Naive thymus-derived CD4-positive, alpha-beta T cell (primary cell): Measurements from ENCODE around the gene DCAF11. TPM values are rescaled to one million over a fixed set of nuclear protein-coding genes. Genes with fewer than 3 reads are reported as not detected.

Source experiments
- ATAC-seq: fragments of 150-1000 bp; cut with Tn5 transposase; 2 replicates; pipeline ENCODE4 v1.10.0; 2021; ENCODE audit warnings: mild to moderate bottlenecking, moderate library complexity
- CTCF ChIA-PET: fragments of 350-600 bp; sonication (Branson Sonifier 250); formaldehyde crosslinking; loops from one replicate; lab custom pipeline; 2021; ENCODE audit warnings: antibody characterized with exemption; lab: Charles Lee
- POLR2A ChIA-PET: fragments of 350-600 bp; sonication (Branson Sonifier 250); formaldehyde crosslinking; loops from one replicate; lab custom pipeline; 2021; ENCODE audit warnings: antibody characterized with exemption, inconsistent platforms; lab: Charles Lee
- DNase-seq, 9 donors: peaks; one replicate each; pipeline versions ENCODE4 v3.0.0 to v3.0.0-alpha.2; 2020 to 2022; ENCODE audit warnings: mixed read lengths in 1 of 9
- H3K27ac ChIP-seq: one replicate; pipeline ENCODE4 v1.7.0; 2013; ENCODE audit warnings: mild to moderate bottlenecking, low read depth, low read length, moderate library complexity
- H3K27me3 ChIP-seq, 2 donors: one replicate each; pipeline ENCODE4 v1.7.0; 2013; ENCODE audit warnings: low read length in 2 of 2, mild to moderate bottlenecking in 2 of 2, moderate library complexity in 2 of 2; ENCODE audit not compliant: control insufficient read depth in 2 of 2, insufficient read depth in 2 of 2
- H3K36me3 ChIP-seq, 3 experiments: 1 replicate in 2 of 3; 2 replicates in 1 of 3; pipeline ENCODE4 v1.7.0; 2013; ENCODE audit warnings: low read length in 3 of 3, mild to moderate bottlenecking in 3 of 3, moderate library complexity in 1 of 3; ENCODE audit not compliant: insufficient read depth in 3 of 3, control insufficient read depth in 2 of 3
- H3K4me1 ChIP-seq, 2 donors: one replicate each; pipeline ENCODE4 v1.7.0; 2013; ENCODE audit warnings: low read length in 2 of 2, mild to moderate bottlenecking in 2 of 2, moderate library complexity in 1 of 2; ENCODE audit not compliant: control insufficient read depth in 2 of 2, insufficient read depth in 2 of 2
- H3K4me3 ChIP-seq: 2 replicates; pipeline ENCODE4 v1.7.0; 2013; ENCODE audit warnings: mild to moderate bottlenecking, low read length
- H3K9me3 ChIP-seq, 3 experiments: 1 replicate in 2 of 3; 2 replicates in 1 of 3; pipeline ENCODE4 v1.7.0; 2013; ENCODE audit warnings: low read length in 3 of 3; ENCODE audit not compliant: control insufficient read depth in 2 of 3
- H3K27ac Mint-ChIP-seq, 9 donors: one replicate each; pipeline ENCODE4 v1.8.0; 2020 to 2022; ENCODE audit warnings: mixed read lengths in 9 of 9, mild to moderate bottlenecking in 8 of 9, moderate library complexity in 5 of 9, inconsistent platforms in 2 of 9
- H3K27me3 Mint-ChIP-seq, 5 donors: one replicate each; pipeline ENCODE4 v1.8.0; 2021 to 2022; ENCODE audit warnings: mixed read lengths in 5 of 5, mild to moderate bottlenecking in 1 of 5
- H3K36me3 Mint-ChIP-seq, 5 donors: one replicate each; pipeline ENCODE4 v1.8.0; 2020 to 2022; ENCODE audit warnings: mixed read lengths in 5 of 5, mild to moderate bottlenecking in 3 of 5, inconsistent platforms in 1 of 5
- H3K4me1 Mint-ChIP-seq, 7 donors: one replicate each; pipeline ENCODE4 v1.8.0; 2020 to 2022; ENCODE audit warnings: mixed read lengths in 7 of 7, mild to moderate bottlenecking in 3 of 7, inconsistent platforms in 1 of 7
- H3K4me3 Mint-ChIP-seq, 10 donors: one replicate each; pipeline ENCODE4 v1.8.0; 2020 to 2022; ENCODE audit warnings: mild to moderate bottlenecking in 10 of 10, mixed read lengths in 10 of 10, moderate library complexity in 6 of 10, inconsistent platforms in 2 of 10
- H3K9me3 Mint-ChIP-seq, 11 donors: one replicate each; pipeline ENCODE4 v1.8.0; 2020 to 2022; ENCODE audit warnings: mixed read lengths in 11 of 11, mild to moderate bottlenecking in 4 of 11, inconsistent platforms in 1 of 11, moderate library complexity in 1 of 11
- intact Hi-C, 2 donors: fragments of 100-400 bp; cut with micrococcal nuclease; formaldehyde crosslinking; loops; one replicate each; pipeline ENCODE4 v1.15.1; 2023
- polyA plus RNA-seq, 2 donors: library from polyadenylated mRNA; unstranded; fragments of 300-500 nt; fragmentation: Illumina TruSeq; gene quantifications; one replicate each; pipeline ENCODE4 v1.2.3, GENCODE V29; 2021
- total RNA-seq, 6 experiments: library from RNA in 5 of 6; stranded (reverse) in 5 of 6; gene quantifications; 1 replicate in 5 of 6; 2 replicates in 1 of 6; pipeline ENCODE4 v1.2.3 and lab custom pipeline; 2021 to 2026

DCAF11 gene
- total and polyA plus RNA-seq, 7 experiments from 2014 or later = 69.1 to 97.0 (median 83.3) TPM

GRCh38 chr14:24093901-24094840 lies 20.4 kb upstream of the DCAF11 start, which contains the start of gene PCK2:
TSS of gene PCK2 (plus strand) at chr14:24094311. CDS start at chr14:24094406, 95 bp downstream.
- peak within 1 kb of the TSS; percentile 90 to 97 (median 96) for H3K27ac Mint-ChIP-seq
- Histone ChIP-seq H3K27me3 (no peaks in the 10 kb centered on the region), H3K4me3 (peak within 1 kb of the TSS; percentile 91)

GRCh38 chr14:24094841-24095270 lies 19.7 kb upstream of the DCAF11 start:
- H3K4me3 ChIP-seq = peak overlapping the region; percentile 91
- ChIA-PET CTCF (interaction anchor here (0.8 to 9.4 kb wide), 6 partner anchors 11 to 66 kb away, joined by 3 to 165 read pairs (median 4); partner anchors contain the start of genes DCAF11, IRF9 and NRL), POLR2A (interaction anchor here (0.9 to 9.1 kb wide), 8 partner anchors 12 to 67 kb away, joined by 3 to 85 read pairs (median 8); partner anchors contain the start of genes DCAF11, IRF9, NRL and PSME1)
- peak overlapping the region; percentile 92 for H3K27ac ChIP-seq
- Mint-ChIP-seq H3K4me3 (peak overlapping the region; percentile 91 to 100 (median 98)), H3K27ac (peak overlapping the region; percentile 90 to 97 (median 96)), H3K9me3 (no peaks in the 10 kb centered on the region), H3K36me3 (peaks cover 0 to 20% (median 0%) of the 10 kb centered on the region in 5 donors), H3K4me1 (peaks cover 28 to 45% (median 38%) of the 10 kb centered on the region in 7 donors), H3K27me3 (no peaks in the 10 kb centered on the region)
- DNase-seq (no peak), ATAC-seq (no peak)
- H3K27me3 ChIP-seq = no peaks in the 10 kb centered on the region
- H3K4me1 ChIP-seq = peaks cover 6 to 16% of the 10 kb centered on the region in 2 donors
- H3K9me3 ChIP-seq = no peaks in the 10 kb centered on the region
- peaks cover 0 to 26% (median 3%) of the 10 kb centered on the region in 3 experiments for H3K36me3 ChIP-seq
- intact Hi-C loops = loop anchor here (1.0 to 5.0 kb wide), 12 partner anchors 13 to 463 kb away; partner anchors contain the start of genes DCAF11 (in 2 of the 2), IRF9 (in 2 of the 2), NRL (in 2 of the 2) and PSME1 (in 2 of the 2)

More at GRCh38 chr14:24093901-24094840, 20.4 kb upstream of the DCAF11 start, which contains the start of gene PCK2:
- POLR2A ChIA-PET = interaction anchor here (0.7 to 9.1 kb wide), 13 partner anchors 12 to 999 kb away, joined by 3 to 85 read pairs (median 5); partner anchors contain the start of genes ACIN1, C14orf119, CARMIL3 and DCAF11
- Mint-ChIP-seq H3K4me3 (peak within 1 kb of the TSS; percentile 91 to 100 (median 98)), H3K27me3 (no peaks in the 10 kb centered on the region), H3K36me3 (peaks cover 0 to 19% (median 0%) of the 10 kb centered on the region in 5 donors), H3K4me1 (peaks cover 28 to 47% (median 41%) of the 10 kb centered on the region in 7 donors), H3K9me3 (no peaks in the 10 kb centered on the region)
- peak; percentile 44 to 80 (median 56) for DNase-seq
- ATAC-seq = peak; percentile 81
- H3K4me1 ChIP-seq = peaks cover 6 to 16% of the 10 kb centered on the region in 2 donors
- no peaks in the 10 kb centered on the region for H3K9me3 ChIP-seq
- H3K36me3 ChIP-seq = peaks cover 0 to 19% (median 0%) of the 10 kb centered on the region in 3 experiments
- CTCF ChIA-PET = interaction anchor here (0.8 to 9.4 kb wide), 7 partner anchors 12 to 67 kb away, joined by 3 to 165 read pairs (median 5); partner anchors contain the start of genes DCAF11, IRF9 and NRL
- peak within 1 kb of the TSS; percentile 92 for H3K27ac ChIP-seq
- intact Hi-C loops = loop anchor here (1.0 to 5.0 kb wide), 12 partner anchors 13 to 462 kb away; partner anchors contain the start of genes DCAF11 (in 2 of the 2), IRF9 (in 2 of the 2), NRL (in 2 of the 2) and PSME1 (in 2 of the 2)

GRCh38 chr14:24095271-24096068 lies 19.1 kb upstream of the DCAF11 start:
- Mint-ChIP-seq H3K4me3 (peak overlapping the region; percentile 91 to 100 (median 98)), H3K27ac (peak overlapping the region; percentile 90 to 97 (median 96)), H3K4me1 (peaks cover 27 to 42% (median 36%) of the 10 kb centered on the region in 7 donors), H3K27me3 (no peaks in the 10 kb centered on the region), H3K9me3 (no peaks in the 10 kb centered on the region), H3K36me3 (peaks cover 0 to 21% (median 0%) of the 10 kb centered on the region in 5 donors)
- intact Hi-C loops = no loop called here
- ATAC-seq = peak; percentile 3
- ChIA-PET CTCF (interaction anchor here (0.8 to 9.4 kb wide), 5 partner anchors 10 to 42 kb away, joined by 3 to 165 read pairs (median 5); partner anchors contain the start of genes DCAF11 and NRL), POLR2A (interaction anchor here (0.6 to 9.1 kb wide), 11 partner anchors 11 to 66 kb away, joined by 3 to 85 read pairs (median 5); partner anchors contain the start of genes DCAF11, EMC9, IRF9 and NRL)
- peak overlapping the region; percentile 91 for H3K4me3 ChIP-seq
- peak overlapping the region; percentile 92 for H3K27ac ChIP-seq
- H3K4me1 ChIP-seq = peaks cover 6 to 16% of the 10 kb centered on the region in 2 donors
- no peaks in the 10 kb centered on the region for H3K27me3 ChIP-seq
- H3K36me3 ChIP-seq = peaks cover 0 to 32% (median 5%) of the 10 kb centered on the region in 3 experiments
- H3K9me3 ChIP-seq = no peaks in the 10 kb centered on the region
- peak in 2 of 9 donors; percentile 11 to 64 for DNase-seq

GRCh38 chr14:24096545-24097181 lies 17.9 kb upstream of the DCAF11 start:
- Histone ChIP-seq H3K36me3 (peaks cover 0 to 39% (median 5%) of the 10 kb centered on the region in 3 experiments), H3K27me3 (no peaks in the 10 kb centered on the region), H3K27ac (no peak overlapping the region), H3K4me3 (no peak overlapping the region), H3K4me1 (peaks cover 6 to 16% of the 10 kb centered on the region in 2 donors), H3K9me3 (no peaks in the 10 kb centered on the region)
- Mint-ChIP-seq H3K9me3 (no peaks in the 10 kb centered on the region), H3K36me3 (peaks cover 0 to 28% (median 0%) of the 10 kb centered on the region in 5 donors), H3K4me1 (peaks cover 22 to 38% (median 33%) of the 10 kb centered on the region in 7 donors), H3K4me3 (peak overlapping the region in 9 of 10 donors; percentile 17 to 69 (median 57)), H3K27ac (peak overlapping the region; percentile 14 to 81 (median 68)), H3K27me3 (no peaks in the 10 kb centered on the region)
- ATAC-seq = no peak
- ChIA-PET POLR2A (interaction anchor here (0.7 to 9.1 kb wide), 6 partner anchors 10 to 347 kb away, joined by 3 to 85 read pairs (median 5); partner anchors contain the start of genes DCAF11 and NRL), CTCF (interaction anchor here (9.4 kb wide), 1 partner anchor 9 kb away, joined by 165 read pairs; no protein-coding TSS in a partner anchor)
- DNase-seq = no peak
- intact Hi-C loops = no loop called here

GRCh38 chr14:24098229-24098926 lies 16.2 kb upstream of the DCAF11 start:
- peak overlapping the region in 1 of 9 donors; percentile 31 for H3K27ac Mint-ChIP-seq
- no peak for DNase-seq
- H3K27me3 Mint-ChIP-seq = no peaks in the 10 kb centered on the region
- Histone ChIP-seq H3K36me3 (peaks cover 0 to 48% (median 5%) of the 10 kb centered on the region in 3 experiments), H3K4me3 (no peak overlapping the region), H3K27me3 (no peaks in the 10 kb centered on the region), H3K27ac (no peak overlapping the region), H3K4me1 (peaks cover 6 to 14% of the 10 kb centered on the region in 2 donors), H3K9me3 (no peaks in the 10 kb centered on the region)
- POLR2A ChIA-PET = interaction anchor here (1.0 to 9.1 kb wide), 3 partner anchors 8 to 53 kb away, joined by 3 to 85 read pairs (median 80); no protein-coding TSS in a partner anchor
- H3K36me3 Mint-ChIP-seq = peaks cover 0 to 35% (median 0%) of the 10 kb centered on the region in 5 donors
- H3K4me1 Mint-ChIP-seq = peaks cover 20 to 28% (median 23%) of the 10 kb centered on the region in 7 donors
- no peaks in the 10 kb centered on the region for H3K9me3 Mint-ChIP-seq
- ATAC-seq = no peak
- CTCF ChIA-PET = interaction anchor here (1.1 to 9.4 kb wide), 2 partner anchors 7 to 41 kb away, joined by 3 to 165 read pairs; no protein-coding TSS in a partner anchor
- no peak overlapping the region for H3K4me3 Mint-ChIP-seq
- intact Hi-C loops = no loop called here
